Fibroblast of mammary gland (primary cell): ENCODE measurements around the gene TBC1D10A.

Experiments used
- DNase-seq: peaks from one replicate; pipeline ENCODE4 v3.0.0-alpha.2; 2010; ENCODE audit warnings: low read depth
- H3K4me3 ChIP-seq: 2 replicates; pipeline ENCODE4 v1.5.1; 2011; ENCODE audit warnings: low read depth, mild to moderate bottlenecking, low read length, moderate library complexity; ENCODE audit not compliant: control insufficient read depth
- TF ChIP-seq, protein P1 (sequence below): conservative IDR thresholded peaks from 2 replicates; pipeline ENCODE4 v1.5.1; 2011; ENCODE audit warnings: low read depth, low read length, inconsistent platforms; ENCODE audit not compliant: control insufficient read depth, insufficient read depth

Gene TBC1D10A

GRCh38 chr22:30288419-30289140 is 38.2 kb downstream of the TBC1D10A start:
- TF ChIP-seq, protein P1, sequence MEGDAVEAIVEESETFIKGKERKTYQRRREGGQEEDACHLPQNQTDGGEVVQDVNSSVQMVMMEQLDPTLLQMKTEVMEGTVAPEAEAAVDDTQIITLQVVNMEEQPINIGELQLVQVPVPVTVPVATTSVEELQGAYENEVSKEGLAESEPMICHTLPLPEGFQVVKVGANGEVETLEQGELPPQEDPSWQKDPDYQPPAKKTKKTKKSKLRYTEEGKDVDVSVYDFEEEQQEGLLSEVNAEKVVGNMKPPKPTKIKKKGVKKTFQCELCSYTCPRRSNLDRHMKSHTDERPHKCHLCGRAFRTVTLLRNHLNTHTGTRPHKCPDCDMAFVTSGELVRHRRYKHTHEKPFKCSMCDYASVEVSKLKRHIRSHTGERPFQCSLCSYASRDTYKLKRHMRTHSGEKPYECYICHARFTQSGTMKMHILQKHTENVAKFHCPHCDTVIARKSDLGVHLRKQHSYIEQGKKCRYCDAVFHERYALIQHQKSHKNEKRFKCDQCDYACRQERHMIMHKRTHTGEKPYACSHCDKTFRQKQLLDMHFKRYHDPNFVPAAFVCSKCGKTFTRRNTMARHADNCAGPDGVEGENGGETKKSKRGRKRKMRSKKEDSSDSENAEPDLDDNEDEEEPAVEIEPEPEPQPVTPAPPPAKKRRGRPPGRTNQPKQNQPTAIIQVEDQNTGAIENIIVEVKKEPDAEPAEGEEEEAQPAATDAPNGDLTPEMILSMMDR: no peak
- peak overlapping the region; percentile 53 for H3K4me3 ChIP-seq
- DNase-seq: no peak

DNA sequence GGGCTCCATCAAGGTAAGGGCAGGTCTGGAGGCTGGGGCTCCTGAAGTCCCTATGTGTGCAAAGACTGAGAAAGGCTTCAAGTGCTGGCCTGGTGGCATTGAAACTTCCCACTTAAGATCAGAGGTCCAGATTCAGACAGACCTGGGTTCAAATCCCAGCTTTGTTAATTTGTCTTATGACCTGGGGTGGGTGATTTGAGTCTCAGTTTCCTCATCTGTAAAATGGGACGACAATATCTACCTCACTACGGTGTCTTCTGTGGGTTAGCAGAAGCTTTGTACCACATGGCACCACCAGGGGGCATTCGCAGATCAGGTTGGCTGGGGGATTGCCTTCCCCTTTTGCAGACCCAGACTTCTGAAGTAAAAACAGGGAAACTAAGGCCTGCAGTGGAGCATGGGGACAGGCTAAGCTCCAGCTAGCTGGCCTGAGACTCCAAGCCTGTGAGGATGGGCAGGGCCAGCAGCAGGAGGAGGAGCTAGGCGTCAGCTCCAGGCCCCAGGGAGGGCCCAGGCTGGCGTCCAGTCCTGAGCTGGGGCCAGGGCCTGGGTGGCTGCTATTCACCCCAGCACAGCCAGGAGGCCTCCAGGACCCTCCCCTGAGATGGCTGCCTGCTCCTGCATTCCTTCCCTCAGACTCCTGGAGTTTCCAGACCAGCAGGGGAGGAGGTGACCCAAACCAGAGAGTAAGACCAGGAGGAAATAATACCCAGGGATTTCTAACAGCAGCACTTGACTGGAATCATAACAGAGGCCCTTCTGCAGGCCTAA is 38.9 kb downstream of the TBC1D10A start:
- TF ChIP-seq, protein P1: peak; percentile 60
- DNase-seq: peak; percentile 88
- peak overlapping the region; percentile 53 for H3K4me3 ChIP-seq

DNA sequence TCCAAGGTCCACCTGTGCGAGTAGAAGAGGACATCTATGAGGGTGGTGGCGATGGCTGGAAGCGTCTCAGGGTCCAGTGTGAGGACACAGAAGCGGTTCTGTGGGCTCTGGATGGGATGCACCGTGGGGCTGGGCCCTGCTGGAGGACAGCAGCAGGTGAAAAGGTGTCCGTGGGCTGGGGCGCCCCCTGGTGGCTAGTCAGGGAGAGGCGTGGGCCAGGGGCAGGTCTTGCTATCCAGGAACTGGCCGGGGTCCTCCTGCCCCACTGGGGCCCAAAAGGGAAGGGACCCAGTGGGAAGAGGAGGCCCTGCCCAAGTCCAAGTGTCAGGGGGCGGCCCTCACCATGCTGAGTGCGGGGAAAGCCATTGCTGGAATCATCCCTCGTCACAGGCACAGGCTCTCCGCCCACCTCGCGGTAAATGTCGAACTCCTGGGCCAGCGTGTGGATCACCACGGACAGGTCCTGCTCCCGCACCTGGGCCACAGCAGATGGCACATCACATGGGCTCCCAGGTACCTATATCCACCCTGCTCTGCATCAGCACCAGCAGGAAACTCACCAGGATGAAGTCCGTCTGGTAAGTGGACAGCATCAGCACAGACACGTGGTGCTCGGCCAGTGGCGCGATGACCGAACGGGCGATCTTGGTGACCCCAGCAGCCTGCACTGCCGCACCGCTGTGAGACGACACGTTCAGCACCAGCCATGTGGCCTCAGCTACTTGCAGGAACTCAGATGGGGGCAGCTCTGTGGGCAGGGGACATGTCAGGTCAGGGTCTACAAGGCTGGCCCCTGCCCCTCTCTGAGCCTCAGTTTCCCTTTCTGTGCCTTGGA is 39.7 kb downstream of the TBC1D10A start:
- peak; percentile 45 for DNase-seq
- TF ChIP-seq, protein P1: peak; percentile 72
- no peak overlapping the region for H3K4me3 ChIP-seq

- TF ChIP-seq, protein P1: no peak
- no peak overlapping the region for H3K4me3 ChIP-seq
Measured at GRCh38 chr22:30286331-30286730, 40.4 kb downstream of the TBC1D10A start.

DNA sequence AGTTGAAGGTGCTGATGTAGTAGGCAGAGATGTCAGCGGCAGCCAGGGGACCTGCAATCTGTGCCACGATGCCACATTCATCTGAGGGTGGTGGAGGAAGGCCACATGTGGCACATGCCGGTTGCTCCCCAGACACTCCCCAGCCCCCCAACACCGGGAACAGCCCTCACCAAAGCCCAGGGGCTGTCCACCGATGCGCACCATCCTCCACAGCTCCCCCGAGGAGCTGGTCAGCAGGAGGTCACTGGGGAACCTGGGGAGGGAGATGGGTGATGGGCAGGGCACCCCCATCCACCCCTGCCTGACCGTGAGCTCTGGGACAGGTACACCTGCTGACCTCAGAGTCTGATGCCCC is 40.9 kb downstream of the TBC1D10A start:
- no peak for DNase-seq
- TF ChIP-seq, protein P1: no peak
- no peak overlapping the region for H3K4me3 ChIP-seq

More at GRCh38 chr22:30286331-30286730, 40.4 kb downstream of the TBC1D10A start:
- no peak for DNase-seq

GRCh38 chr22:30285176-30285845 is 41.4 kb downstream of the TBC1D10A start:
- DNase-seq: no peak
- TF ChIP-seq, protein P1: no peak

More at GRCh38 chr22:30285176-30285845, 41.4 kb downstream of the TBC1D10A start:
- no peak overlapping the region for H3K4me3 ChIP-seq
